ENCODE data around the gene GPBP1. TPM values are rescaled to one million over a fixed set of nuclear protein-coding genes. Genes with fewer than 3 reads are reported as not detected.

Gene GPBP1
- total RNA-seq, 1 experiment from 2014 or later = 112 TPM

- DNase-seq = no peak
- WGBS (ENCODE audit: extremely low coverage, insufficient read length, low lambda C conversion rate) = no CpG with 5 or more reads among the region's 6 CpGs
- no peak overlapping the region for H3K56ac ChIP-seq (ENCODE audit: insufficient read length, low read depth, low read length)
- peaks cover 14 to 23% of the 10 kb centered on the region in 2 experiments for H3K4me1 Mint-ChIP-seq
- no peak overlapping the region for H3K4me2 ChIP-seq (ENCODE audit: insufficient read depth, insufficient read length, low read length)
- no peaks in the 10 kb centered on the region for H3K36me3 Mint-ChIP-seq (ENCODE audit: insufficient read depth in 1 of 3, low read depth in 3 of 3)
- H4K8ac ChIP-seq (replicated peaks; ENCODE audit: insufficient read length, low read depth, low read length) = no peak overlapping the region
- H4K20me1 ChIP-seq (ENCODE audit: control insufficient read depth, insufficient read depth, insufficient read length) = no peaks in the 10 kb centered on the region
- no peak overlapping the region for H4K5ac ChIP-seq (ENCODE audit: insufficient read length, low read depth, low read length)
- H2BK5ac ChIP-seq (ENCODE audit: insufficient read length, low read length) = no peak overlapping the region
- no peak overlapping the region for H3K9ac ChIP-seq (ENCODE audit: extremely low read depth, insufficient read length, low read length)
- H3K23ac ChIP-seq (ENCODE audit: insufficient read length, low read depth, low read length) = no peak overlapping the region
- H3K14ac ChIP-seq (ENCODE audit: insufficient read depth, low read length) = no peak overlapping the region
- H3K4me3 Mint-ChIP-seq = no peak overlapping the region
- no peak overlapping the region for H2BK20ac ChIP-seq (ENCODE audit: low read depth, low read length, poor library complexity, severe bottlenecking)
- H3K4me1 ChIP-seq (ENCODE audit: insufficient read depth, low read length) = no peaks in the 10 kb centered on the region
- H3K27ac ChIP-seq (ENCODE audit: insufficient read length, low read depth, low read length) = no peak overlapping the region
- no peaks in the 10 kb centered on the region for H3K27me3 ChIP-seq (ENCODE audit: insufficient read depth, low read length)
- no peaks in the 10 kb centered on the region for H3K27me3 Mint-ChIP-seq (ENCODE audit: low read depth)
- H2BK15ac ChIP-seq (ENCODE audit: low read depth, low read length) = no peak overlapping the region
- H2BK12ac ChIP-seq (ENCODE audit: insufficient read length, low read depth, low read length) = no peak overlapping the region
- H3K9me3 ChIP-seq (ENCODE audit: control insufficient read depth, low read depth, low read length) = no peaks in the 10 kb centered on the region
- H3K79me1 ChIP-seq (ENCODE audit: insufficient read depth, low read depth, low read length, poor library complexity, severe bottlenecking) = no peaks in the 10 kb centered on the region
- H3K27ac Mint-ChIP-seq = no peak overlapping the region
- H3T11ph ChIP-seq (ENCODE audit: low read length) = no peak overlapping the region
- H2AFZ ChIP-seq (ENCODE audit: low read length) = no peak overlapping the region
- no peak overlapping the region for H3K18ac ChIP-seq (ENCODE audit: insufficient read length, low read depth, low read length)
- no peak overlapping the region for H4K91ac ChIP-seq (ENCODE audit: insufficient read length, low read depth, low read length)
- TF ChIP-seq, protein P1, sequence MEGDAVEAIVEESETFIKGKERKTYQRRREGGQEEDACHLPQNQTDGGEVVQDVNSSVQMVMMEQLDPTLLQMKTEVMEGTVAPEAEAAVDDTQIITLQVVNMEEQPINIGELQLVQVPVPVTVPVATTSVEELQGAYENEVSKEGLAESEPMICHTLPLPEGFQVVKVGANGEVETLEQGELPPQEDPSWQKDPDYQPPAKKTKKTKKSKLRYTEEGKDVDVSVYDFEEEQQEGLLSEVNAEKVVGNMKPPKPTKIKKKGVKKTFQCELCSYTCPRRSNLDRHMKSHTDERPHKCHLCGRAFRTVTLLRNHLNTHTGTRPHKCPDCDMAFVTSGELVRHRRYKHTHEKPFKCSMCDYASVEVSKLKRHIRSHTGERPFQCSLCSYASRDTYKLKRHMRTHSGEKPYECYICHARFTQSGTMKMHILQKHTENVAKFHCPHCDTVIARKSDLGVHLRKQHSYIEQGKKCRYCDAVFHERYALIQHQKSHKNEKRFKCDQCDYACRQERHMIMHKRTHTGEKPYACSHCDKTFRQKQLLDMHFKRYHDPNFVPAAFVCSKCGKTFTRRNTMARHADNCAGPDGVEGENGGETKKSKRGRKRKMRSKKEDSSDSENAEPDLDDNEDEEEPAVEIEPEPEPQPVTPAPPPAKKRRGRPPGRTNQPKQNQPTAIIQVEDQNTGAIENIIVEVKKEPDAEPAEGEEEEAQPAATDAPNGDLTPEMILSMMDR (conservative IDR thresholded peaks at IDR 0.05) = no peak
- peaks cover 2 to 7% of the 10 kb centered on the region in 2 experiments; a peak in 2 of 5 replicates for H3K9me3 Mint-ChIP-seq
- H3K79me2 ChIP-seq (ENCODE audit: insufficient read depth, low read length) = no peaks in the 10 kb centered on the region
- H2BK120ac ChIP-seq (ENCODE audit: low read depth, low read length, poor library complexity, severe bottlenecking) = no peak overlapping the region
- no peaks in the 10 kb centered on the region for H3K23me2 ChIP-seq (ENCODE audit: insufficient read length, low read depth, low read length, poor library complexity, severe bottlenecking)
- no peak overlapping the region for H3K4ac ChIP-seq (ENCODE audit: low read depth, low read length)
- no peak overlapping the region for H2AK5ac ChIP-seq (ENCODE audit: insufficient read length, low read length)
Observed at GRCh38 chr5:57292336-57292735, 118.5 kb downstream of the GPBP1 start.
